T-helper 22 cell (primary cell): Measurements from ENCODE around the gene ACTN1.

Source experiments
- DNase-seq: peaks from one replicate; pipeline ENCODE4 v3.0.0-alpha.2; 2020; ENCODE audit warnings: low read depth

Gene ACTN1

DNA sequence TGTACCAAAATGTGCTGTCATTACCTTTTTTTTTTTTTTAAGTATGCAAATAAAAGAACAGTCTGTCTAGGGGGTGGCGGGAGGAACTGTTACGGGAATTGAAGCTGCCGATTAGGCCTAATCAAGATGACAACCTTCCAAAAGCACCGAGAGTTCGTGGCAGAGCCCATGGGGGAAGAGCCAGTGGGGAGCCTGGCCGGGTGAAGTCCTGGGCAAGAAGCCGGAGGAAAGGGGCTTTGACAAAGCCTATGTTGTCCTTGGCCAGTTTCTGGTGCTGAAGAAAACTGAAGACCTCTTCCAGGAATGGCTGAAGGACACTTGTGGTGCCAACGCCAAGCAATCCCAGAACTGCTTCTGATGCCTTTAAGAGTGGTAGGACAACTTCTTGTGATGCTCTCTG is 42.6 kb downstream of the ACTN1 start:
- no peak for DNase-seq

DNA sequence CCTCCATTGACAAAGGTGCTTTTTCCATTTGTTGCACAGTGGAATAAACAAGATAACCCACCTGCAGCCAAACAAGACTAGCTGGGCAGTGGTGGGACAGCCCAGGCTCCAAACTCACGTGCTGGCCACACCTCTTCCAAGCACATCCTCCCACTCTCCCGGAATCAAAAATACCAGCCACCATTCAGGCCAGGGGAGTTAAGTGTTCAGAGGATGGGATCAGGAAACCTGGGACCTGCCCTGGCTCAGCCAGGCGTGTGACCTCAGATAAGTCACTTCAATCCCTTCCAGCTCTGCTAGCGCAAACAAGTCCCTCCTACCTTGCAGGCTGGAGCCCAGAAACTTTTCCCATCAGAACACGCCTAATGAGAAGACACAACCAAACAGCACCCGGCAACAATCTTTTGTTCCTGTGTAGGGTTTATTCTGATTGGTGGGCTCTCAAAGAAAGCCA is 43.3 kb downstream of the ACTN1 start:
- no peak for DNase-seq

DNA sequence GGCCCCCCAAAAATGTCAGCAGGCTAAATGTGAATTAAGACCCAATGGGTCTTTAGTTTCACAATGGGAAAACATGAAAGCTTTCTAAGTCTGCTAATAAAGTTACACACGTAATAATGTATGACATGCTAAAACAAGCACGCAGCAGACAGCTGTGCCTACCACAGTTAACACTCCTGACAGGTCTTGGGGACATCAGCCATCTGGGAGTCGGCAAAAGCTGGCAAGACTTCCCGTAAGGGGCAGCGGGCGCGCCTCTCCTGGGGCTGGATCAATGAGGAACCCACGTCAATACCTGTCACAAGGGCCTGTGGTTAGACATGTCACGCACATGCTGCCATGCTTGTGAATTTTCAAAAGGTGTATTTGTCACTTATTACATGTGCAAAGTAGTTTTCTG is 45.0 kb downstream of the ACTN1 start:
- DNase-seq, result no peak

DNA sequence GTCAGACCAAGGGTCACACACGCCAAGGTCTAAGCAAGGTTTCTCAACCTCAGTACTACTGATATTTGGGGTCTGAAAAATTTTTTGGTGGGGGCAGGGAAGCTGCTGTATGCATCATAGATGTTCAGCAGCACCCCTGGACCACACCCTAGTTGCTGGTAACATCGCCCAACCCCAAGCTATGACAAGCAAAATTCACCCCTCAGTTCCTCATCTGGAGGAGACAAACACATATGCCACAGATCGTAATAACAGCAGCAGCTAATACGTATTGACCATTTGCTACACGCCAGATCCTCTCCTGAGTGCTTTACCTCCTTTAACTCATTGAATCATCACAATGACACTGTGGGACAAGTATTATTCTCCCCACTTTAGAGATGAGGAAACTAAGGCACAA is 46.4 kb downstream of the ACTN1 start:
- no peak for DNase-seq

DNA sequence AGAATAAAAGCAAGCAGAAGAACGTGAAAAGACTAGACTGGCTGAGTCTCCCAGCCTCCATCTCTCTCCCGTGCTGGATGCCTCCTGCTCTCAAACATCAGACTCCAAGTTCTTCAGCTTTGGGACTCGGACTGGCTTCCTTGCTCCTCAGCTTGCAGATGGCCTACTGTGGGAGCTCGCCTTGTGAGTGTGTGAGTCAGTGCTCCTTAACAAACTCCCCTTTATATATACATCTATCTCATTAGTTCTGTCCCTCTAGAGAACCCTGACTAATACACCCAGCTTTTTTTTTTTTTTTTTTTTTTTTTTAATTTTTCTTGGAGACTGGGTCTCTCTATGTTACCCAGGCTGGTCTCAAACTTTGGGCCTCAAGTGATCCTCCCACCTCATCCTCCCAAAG is 46.9 kb downstream of the ACTN1 start:
- no peak for DNase-seq

DNA sequence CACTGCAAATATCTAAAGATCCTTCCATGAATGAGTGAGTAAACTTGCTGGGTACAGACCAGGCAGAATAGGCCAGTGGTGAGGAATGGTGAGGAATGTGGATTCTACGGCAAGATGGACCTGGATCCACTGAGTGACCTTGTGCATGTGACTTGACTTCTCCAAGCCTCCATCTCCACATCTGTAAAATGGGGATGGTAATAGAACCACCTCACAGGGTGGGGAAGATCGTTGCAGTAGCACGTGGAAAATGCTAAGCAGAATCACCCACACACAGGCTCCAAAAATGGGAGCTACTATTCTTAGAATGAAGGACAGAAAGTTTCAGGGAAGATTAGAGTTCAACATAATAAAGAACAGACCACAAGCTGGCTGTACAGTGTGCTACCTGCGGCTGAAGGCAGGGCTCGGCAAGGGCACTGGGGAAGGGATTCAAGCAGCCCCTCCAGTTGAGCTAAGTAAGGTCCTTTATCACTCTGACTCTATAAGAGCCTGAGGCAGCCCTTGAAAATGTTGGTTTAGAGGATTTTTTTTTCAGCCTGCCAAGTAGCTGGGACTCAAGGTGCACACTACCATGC is 47.5 kb downstream of the ACTN1 start:
- DNase-seq, result no peak

DNA sequence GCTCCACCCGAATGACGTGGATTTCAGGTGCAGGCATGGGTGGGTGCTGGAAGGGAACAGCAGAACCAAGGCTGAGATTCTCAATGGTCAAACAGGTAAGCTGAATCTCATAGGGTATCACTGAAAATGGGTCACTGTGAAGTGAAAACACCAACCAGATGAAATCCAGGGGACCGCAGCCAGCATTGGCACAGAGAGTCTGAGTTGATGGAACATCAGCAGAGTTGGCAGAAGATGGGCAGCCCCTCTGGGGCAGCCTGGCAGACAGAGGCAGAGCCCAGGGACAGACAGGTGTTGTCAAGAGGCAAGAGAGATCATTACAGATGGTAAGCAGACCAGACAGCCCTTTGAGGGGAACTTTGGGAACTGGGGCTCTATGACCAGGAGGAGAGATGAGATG is 48.0 kb downstream of the ACTN1 start:
- no peak for DNase-seq

DNA sequence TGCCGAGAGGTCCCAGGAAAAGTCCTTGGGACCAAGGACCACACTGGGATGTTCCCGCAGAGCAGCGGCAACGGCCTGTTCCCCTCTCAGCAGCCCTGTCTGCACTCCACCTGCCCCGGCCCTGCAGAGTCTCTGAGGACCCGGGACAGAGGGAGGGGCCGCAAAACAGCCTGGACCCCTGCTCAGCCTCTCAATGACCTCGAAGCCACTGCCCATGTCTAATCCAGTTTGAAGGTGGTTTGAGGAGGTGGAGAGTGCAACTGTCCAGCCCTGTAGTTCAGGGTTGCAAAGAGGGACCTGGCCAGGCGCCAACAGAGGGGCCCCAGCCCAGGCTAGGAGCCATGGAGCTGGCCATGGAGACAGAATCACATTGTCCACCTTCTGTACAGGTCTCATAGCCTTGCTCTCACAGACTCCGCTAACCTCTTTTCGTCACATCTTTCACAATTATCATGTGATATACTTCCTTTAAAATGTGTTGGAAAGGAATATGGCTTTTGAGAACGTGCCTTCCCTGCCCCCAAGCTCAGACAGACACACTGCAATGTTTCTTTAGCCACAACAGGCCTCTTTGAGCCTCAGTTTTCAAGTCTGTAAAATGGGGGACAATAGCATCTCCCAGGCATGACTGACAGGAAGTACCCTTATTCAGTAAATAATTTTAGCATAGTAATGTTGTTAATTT is 49.3 kb downstream of the ACTN1 start:
- DNase-seq, result no peak

DNA sequence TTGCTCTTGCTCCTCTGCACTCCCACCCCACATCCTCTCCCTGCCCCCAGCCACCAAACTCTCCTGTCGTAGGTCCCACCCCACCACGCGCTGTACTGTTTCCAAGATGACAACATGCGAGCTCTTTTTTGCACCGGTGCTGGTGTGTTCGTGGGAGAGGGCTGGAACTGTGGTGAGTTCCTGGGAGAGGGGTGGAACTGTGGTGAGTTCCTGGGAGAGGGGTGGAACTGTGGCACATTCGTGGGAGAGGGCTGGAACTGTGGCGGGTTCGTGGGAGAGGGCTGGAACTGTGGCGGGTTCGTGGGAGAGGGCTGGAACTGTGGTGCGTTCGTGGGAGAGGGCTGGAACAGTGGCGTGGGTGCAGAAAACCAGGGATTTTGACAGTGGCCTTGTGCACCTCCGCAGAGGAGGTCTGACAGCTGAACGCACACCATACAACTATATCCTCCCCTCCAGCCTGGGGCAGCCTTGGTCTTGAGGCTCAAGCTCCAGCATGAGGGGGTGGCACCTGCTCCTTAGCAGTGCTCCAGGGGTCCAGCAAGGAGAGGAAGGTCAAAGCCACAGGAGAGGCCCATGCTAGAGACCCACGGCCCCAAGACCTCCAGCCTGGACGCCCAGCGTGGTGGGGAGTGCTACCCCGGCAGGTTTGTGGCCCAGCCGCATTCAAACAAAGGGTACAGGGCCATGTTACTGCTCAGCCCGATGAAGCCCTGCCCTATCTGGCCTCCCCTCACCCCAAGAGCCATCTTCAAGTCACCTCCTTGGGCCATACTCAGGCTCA is 50.1 kb downstream of the ACTN1 start:
- no peak for DNase-seq

DNA sequence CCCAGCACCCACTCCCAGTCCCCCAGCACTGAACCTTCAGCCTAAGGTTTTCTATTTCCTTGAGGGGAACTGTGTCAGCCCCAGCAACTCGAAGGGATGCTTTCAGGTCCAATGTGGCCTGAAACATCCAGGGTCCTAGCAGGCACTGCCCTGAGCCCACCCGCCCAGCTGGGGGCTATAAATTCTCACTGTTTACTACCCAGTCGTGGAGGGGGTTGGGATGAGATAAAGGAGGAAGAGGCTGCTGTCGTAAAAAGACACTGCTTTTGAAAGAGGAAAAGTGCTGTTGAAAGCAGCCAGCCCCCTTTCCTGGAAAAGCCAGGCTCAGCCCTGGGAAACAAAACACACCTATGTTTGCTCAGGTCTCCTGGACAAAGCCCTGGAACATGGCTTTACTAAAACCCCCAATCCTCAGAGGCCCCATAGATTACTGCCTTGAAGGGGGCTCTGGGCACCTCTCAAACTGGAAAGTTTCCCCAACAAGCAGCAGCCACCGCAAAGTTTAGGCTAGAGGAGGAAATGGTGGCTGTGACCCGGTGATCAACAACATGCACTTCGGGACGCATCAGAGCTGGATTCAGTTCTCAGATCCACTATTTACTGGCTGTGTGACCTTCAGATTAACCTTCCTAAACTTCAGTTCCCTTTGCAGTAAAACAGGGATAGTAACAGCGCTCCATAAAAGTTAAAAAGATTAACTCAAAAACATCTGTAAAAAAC is 51.0 kb downstream of the ACTN1 start:
- DNase-seq, result no peak

DNA sequence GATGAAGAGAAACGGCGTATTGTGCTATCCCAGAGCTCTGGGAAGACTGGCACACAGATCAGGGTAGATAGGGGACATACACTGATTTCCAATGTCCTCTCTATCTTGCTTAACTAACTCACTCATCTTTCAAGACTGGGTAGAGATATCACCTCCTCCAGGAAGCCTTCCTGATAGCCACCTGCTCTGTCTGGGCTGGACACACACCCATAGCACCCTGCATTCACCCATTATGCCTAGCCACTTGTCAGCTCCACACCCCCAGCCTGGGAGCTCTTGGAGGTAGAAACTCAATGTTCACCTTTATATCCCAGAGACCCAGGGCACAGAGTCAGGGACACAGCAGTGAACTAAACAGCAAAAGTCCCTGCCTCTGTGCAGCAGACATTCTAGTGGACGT is 52.0 kb downstream of the ACTN1 start:
- no peak for DNase-seq

DNA sequence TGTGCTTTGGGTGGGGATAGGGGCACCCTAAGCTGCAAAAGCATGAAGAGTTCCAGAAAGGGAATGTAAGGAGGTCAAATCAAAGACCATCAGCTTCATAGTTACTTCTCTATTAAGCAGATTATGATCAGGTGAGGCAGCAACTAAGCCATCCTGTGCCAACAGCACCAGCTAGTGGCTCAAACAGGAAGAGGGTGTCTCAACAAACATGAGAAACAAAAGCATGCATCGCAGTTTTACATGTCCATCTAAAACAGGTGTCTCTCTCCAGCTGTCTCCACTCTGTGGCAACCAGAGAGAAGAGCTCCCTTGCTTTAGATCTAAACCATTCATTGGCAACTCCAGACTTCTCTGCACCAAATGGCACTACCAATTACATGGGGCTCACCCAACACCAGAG is 52.9 kb downstream of the ACTN1 start:
- DNase-seq, result no peak

DNA sequence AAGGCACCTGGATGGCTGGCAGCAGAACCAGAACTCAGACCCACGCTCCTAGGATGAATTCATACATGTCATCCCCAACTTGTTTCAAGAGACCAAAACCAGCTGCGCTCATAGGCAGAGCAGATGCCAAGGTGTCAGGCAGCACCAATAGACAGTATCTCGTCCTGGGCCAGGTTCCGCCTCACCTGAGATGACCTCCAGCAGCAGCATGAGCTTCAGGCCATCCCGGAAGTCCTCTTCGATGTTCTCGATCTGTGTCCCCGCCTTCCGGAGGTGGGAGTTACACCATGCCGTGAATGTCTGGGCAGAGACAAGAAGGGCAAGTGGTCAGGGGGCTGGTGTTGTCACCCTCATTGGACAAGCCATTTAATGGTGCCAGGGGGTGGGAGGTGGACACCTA is 53.7 kb downstream of the ACTN1 start:
- no peak for DNase-seq

DNA sequence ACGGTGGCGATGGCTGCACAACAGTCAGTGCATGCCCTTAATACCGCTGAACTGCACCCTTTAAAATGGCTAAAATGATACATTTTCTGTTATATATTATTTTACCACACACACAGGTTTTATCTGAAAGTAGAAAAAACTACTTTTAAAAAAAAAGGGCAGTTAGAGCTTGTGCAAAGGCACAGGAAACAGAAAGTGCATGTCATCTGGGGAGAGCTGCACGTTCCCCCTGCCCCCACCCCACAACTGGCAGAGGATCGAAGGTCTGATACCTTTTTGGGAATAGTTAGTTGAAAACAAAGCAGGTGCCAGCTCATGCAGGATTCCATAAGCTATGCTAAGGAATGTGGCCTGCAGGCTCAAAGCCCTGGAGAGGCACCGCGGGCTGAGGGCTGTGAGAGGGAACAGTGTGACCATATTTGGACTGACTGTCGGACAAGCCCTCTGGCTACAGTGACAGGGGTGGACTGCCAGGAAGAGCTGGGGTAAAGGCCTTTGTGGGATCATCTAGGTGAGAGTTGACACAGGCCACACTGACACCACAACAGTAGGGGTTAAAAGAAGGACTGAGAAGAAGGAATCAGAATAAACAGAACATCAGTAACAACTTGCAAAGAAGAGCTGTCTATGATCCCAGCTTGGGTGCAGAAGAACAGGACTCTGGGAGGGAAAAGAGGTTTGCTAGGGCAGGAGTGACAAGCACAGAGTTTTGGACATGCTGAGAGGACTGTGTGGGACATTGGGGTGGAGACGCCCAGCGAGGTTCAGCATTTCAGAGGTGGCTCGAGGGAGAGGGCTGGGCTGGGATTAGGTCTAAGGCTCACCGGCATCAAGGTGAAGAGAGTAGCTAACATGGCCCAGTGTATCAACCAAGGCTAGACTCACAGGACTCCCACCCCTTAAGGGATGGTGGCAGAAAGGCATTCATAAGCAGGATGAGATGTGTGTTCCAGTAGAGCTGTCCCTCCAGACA is 54.6 kb downstream of the ACTN1 start:
- DNase-seq, result no peak

DNA sequence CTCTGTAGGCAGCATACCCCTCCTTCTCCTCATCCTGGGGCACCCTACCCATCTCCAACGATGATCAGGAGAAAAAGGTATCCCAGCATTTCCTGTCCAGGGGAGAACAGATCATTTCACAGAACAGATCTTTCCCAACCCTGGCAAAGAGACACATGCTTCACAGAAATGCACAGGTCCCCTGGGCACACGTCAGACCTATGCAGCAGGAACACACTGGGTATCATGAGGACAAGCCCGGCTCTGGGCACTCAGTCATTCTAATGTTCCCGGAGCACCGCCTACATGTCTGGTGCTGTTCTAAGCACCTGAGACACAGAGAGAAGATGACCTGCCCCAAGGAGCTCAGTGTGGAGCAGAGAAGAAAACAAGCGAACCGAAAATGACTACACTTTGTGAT is 56.2 kb downstream of the ACTN1 start:
- DNase-seq, result no peak

DNA sequence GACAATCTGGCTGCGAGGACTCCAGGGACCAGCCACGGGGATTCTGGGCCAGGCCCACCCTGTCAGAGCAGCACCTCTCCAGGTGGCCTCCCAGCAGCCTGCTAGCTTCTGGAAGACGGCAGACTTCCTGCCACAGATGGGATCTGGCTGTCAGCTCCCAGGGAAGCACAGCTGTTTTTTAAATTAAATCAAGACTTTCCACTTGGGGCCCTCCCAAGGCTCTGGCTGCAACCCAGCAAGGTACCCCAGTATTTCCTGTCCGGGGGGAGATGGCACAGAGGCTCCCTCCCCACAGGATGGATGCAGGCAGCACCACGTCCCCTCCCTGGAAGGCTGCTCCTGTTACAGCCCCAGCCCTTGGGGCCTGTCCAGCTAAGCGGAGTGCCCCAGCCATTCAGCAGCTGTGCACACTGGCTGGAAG is 56.9 kb downstream of the ACTN1 start:
- no peak for DNase-seq

DNA sequence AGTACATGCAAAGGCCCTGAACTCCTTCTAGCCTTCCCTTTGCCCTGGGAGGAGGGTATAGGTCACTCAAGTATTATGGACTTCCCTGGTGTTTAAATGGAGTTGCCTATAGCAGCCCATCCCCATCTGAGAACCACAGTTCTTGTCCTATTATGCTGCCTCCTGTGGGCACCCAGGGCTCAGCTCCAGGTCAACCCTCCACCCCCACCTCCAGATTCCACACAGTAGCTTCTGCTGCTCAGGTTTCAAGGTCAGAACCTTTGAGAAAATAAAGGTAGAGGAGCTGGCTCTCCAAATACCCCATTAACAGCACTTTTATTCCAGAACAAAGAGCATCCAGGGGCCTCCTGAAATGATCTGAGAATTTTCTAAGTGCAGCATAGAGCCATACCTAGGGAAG is 57.4 kb downstream of the ACTN1 start:
- no peak for DNase-seq

DNA sequence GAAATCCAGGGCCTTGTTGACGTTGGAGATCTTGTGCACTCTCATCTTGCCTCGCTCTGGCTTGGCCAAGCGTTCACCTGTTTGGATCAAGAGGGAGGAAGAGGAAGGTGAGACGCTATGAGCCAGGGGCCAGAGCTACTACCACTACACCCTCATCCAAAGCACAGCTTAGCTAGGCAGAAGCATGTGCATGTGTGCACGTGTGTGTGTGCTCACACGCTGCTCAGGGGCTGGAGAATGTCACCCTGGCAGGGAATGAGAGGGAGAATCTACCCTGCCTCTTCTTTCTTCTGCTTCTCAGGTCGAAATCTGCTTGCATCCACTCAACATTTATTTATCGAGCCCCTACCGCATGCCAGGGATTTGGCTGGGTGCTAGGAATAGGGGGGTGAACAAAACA is 58.1 kb downstream of the ACTN1 start:
- no peak for DNase-seq

DNA sequence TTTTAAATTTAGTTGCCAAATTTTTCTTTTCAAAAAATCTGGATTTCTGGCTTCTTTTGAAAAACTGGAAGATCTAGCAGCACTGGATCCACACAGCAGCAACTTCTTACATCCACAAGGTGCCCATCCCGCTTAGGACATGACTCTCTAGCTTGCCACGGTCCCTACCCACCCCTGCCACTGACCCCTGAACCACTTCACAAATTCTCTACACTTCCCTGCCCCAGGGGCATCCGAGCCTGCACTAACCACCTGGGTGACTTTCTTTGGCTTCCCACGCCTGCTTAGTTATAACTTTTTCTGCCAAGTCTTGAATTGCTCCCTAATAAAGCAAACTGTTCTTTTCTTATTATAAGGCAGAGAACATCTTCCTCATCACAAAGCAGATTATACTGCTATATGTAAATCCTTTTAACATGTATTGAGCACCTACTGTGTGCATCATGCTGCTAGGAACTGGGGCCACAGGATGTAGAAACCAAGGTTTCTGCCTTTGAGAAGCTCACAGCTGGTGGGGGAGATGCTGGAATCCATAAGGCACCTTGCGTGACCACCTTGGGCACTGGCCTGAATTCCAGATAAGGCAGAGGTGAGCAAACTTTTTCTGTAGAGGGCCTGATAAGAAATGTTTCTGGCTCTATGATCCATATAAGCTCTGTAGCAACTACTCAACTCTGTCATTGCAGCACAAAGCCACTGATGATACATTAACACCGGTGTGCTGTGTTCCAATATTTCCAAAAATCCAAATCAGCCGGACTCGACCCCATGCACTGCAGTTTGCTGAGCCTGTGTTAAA is 59.8 kb downstream of the ACTN1 start:
- no peak for DNase-seq

DNA sequence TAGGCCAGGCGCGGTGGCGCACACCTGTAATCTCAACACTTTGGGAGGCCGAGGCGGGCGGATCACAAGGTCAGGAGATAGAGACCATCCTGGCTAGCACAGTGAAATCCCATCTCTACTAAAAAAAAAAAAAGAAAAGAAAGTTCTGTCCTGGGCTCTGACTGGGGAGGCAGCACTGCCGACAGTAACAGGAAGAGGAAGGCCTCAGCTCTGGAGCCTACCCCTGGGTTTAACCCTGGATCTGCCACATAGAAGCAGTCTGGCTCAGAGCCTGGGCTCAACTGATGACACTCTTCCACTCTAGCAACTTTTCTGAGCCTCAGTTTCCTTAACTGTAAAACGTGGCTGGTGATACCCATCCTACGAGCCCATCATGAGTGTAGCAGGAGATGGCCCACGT is 60.5 kb downstream of the ACTN1 start:
- DNase-seq, result no peak
